HuH-7.5 (cell line): ENCODE measurements around the gene VRTN.
A peak's percentile ranks its signal among the peaks of the same experiment; 100 is the strongest.
"Not testable (repeated sequence)": the region's sequence is repeated elsewhere in the genome, so short reads cannot be mapped to it uniquely, and the experiment has no call there.

Experiments used
- DNase-seq: peaks from one replicate; pipeline ENCODE4 v3.0.0; 2011; ENCODE audit warnings: low spot score

VRTN gene

GRCh38 chr14:74348241-74348734 is at the start of gene VRTN:
Gene VRTN (plus strand): TSS chr14:74348471. CDS start chr14:74356784, 8,313 bp downstream.
- DNase-seq = no peak

GRCh38 chr14:74299061-74299545 is 49.2 kb upstream of the VRTN start:
- no peak for DNase-seq

- no peak for DNase-seq
Observed at GRCh38 chr14:74301594-74302151, 46.6 kb upstream of the VRTN start.

GRCh38 chr14:74302152-74302628 is 46.1 kb upstream of the VRTN start:
- peak; percentile 28 for DNase-seq

- DNase-seq = peak; percentile 69
Observed at GRCh38 chr14:74302634-74303569, 45.4 kb upstream of the VRTN start, which contains the start of gene ABCD4. Gene ABCD4 (minus strand): TSS chr14:74302934. CDS start chr14:74302912, 22 bp downstream.

- DNase-seq = no peak
Observed at GRCh38 chr14:74308695-74309094, 39.6 kb upstream of the VRTN start.

GRCh38 chr14:74309125-74310022 is 38.9 kb upstream of the VRTN start:
- no peak for DNase-seq

- no peak for DNase-seq
Observed at GRCh38 chr14:74312161-74312560, 36.1 kb upstream of the VRTN start.

- no peak for DNase-seq
Observed at GRCh38 chr14:74313601-74314000, 34.7 kb upstream of the VRTN start.

- DNase-seq = no peak
Observed at GRCh38 chr14:74314576-74314975, 33.7 kb upstream of the VRTN start.

GRCh38 chr14:74324931-74325361 is 23.3 kb upstream of the VRTN start:
- peak; percentile 55 for DNase-seq

GRCh38 chr14:74325446-74325845 is 22.8 kb upstream of the VRTN start:
- DNase-seq = no peak

GRCh38 chr14:74326369-74327152 is 21.7 kb upstream of the VRTN start:
- no peak for DNase-seq

GRCh38 chr14:74329950-74330552 is 18.2 kb upstream of the VRTN start:
- DNase-seq = not testable (repeated sequence)

GRCh38 chr14:74333909-74334308 is 14.4 kb upstream of the VRTN start:
- DNase-seq = no peak

- DNase-seq = no peak
Observed at GRCh38 chr14:74346341-74346740, 1.9 kb upstream of the VRTN start.

GRCh38 chr14:74347097-74347794 is 1.0 kb upstream of the VRTN start:
- DNase-seq = no peak

GRCh38 chr14:74347795-74348100 is 523 bp upstream of the VRTN start:
- DNase-seq = no peak

- DNase-seq = no peak
Observed at GRCh38 chr14:74348735-74349463, 628 bp downstream of the VRTN start.
